ENCODE data around the gene RBM33. TPM values are rescaled to one million over a fixed set of nuclear protein-coding genes. Genes with fewer than 3 reads are reported as not detected.

The RBM33 gene
- total RNA-seq: 27.5 and 37.6 TPM in 2 replicates

GRCh38 chr7:155644178-155644970 is at the start of gene RBM33:
TSS of gene RBM33 (plus strand) at chr7:155644661. CDS start at chr7:155644877, 216 bp downstream.

GRCh38 chr7:155811895-155812761 is 167.7 kb downstream of the RBM33 start, which contains the start of gene SHH:
TSS of gene SHH (minus strand) at chr7:155812463. CDS start at chr7:155812122, 341 bp downstream.

Other genes with a start within 250 kb of the RBM33 start
- 0.09 TPM in 1 of 2 replicates, not detected in the other for gene EN2, start 186.5 kb upstream of the RBM33 start, total RNA-seq
- not detected in 2 replicates for gene CNPY1, start 98.1 kb upstream of the RBM33 start, total RNA-seq
- gene SHH, start 167.8 kb downstream of the RBM33 start, total RNA-seq: 0.38 and 0.72 TPM in 2 replicates

Measured in endothelial cell of coronary artery (primary cell).